SK-N-SH treated with all-trans-retinoic acid at 6 μM for 48 hours (cell line): ENCODE data around the gene SLX9.

Experiments used
- BACH2 ChIP-seq: fragments of 250-450 bp; sonication (Bioruptor Pico); IDR thresholded peaks from 2 replicates; pipeline ENCODE4 v1.9.0; 2021; ENCODE audit warnings: mild to moderate bottlenecking, borderline replicate concordance
- PPARA ChIP-seq: fragments of 250-450 bp; sonication (Bioruptor Pico); IDR thresholded peaks from 2 replicates; pipeline ENCODE4 v1.5.0; 2020; ENCODE audit warnings: mild to moderate bottlenecking, borderline replicate concordance
- RARB ChIP-seq: fragments of 250-450 bp; sonication (Bioruptor Pico); IDR thresholded peaks from 2 replicates; pipeline ENCODE4 v1.8.0; 2021; ENCODE audit warnings: mild to moderate bottlenecking, moderate library complexity
- ZNF70 ChIP-seq: fragments of 450-650 bp; formaldehyde crosslinking; IDR thresholded peaks from 2 replicates; pipeline ENCODE4 v1.5.0; 2020; ENCODE audit warnings: mild to moderate bottlenecking, moderate library complexity
- ZNF8 ChIP-seq: fragments of 450-650 bp; formaldehyde crosslinking; IDR thresholded peaks from 2 replicates; pipeline ENCODE4 v1.5.0; 2020; ENCODE audit warnings: mild to moderate bottlenecking, moderate library complexity

- TF ChIP-seq BACH2 (CRISPR knock-in tag) (no peak), ZNF70 (CRISPR knock-in tag) (no peak), RARB (CRISPR knock-in tag) (no peak), PPARA (CRISPR knock-in tag) (no peak), ZNF8 (CRISPR knock-in tag) (no peak)
Measured at GRCh38 chr21:44893278-44893556, 46.6 kb upstream of the SLX9 start.
